GM12864 (cell line): ENCODE measurements around the gene CNTNAP2.

ENCODE experiments used
- DNase-seq: peaks from one replicate; pipeline ENCODE4 v3.0.0-alpha.2; 2011; ENCODE audit warnings: low read depth
- H3K4me3 ChIP-seq: 2 replicates; pipeline ENCODE4 v1.5.1; 2011; ENCODE audit warnings: mild to moderate bottlenecking, low read depth, low read length, control low read depth
- TF ChIP-seq, protein P1 (sequence below): IDR thresholded peaks from 2 replicates; pipeline ENCODE4 v1.5.1; 2011; ENCODE audit warnings: low read depth, mild to moderate bottlenecking, moderate library complexity, low read length, control low read depth, inconsistent platforms; ENCODE audit errors: missing control alignments

Gene CNTNAP2

DNA sequence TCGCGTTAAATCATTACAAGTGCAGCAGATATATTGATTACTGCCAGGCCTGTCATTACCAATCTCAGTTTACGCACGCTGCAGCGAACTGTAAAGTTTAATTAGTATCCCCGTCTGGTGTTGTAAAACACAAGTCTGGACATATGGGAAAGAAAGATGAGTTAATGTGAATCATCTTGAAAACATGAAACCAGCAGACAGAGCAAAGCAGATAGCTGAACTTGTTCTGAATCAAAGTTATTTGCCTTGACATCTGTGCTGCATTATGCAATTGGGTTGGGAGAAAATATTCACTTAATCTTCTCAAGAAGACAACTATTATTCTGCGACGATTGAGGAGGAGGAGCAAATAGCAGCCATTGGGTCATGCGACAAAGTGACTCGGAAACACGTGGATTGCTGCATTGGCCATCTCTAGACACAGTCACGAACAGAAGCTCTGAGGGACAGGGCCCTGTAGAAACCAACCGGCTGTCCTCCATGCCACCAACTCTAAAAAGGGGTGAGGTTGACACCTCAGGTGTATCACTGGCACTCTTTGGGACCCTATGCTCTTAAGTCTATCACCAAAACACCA is 2317.7 kb downstream of the CNTNAP2 start:
- DNase-seq = no peak
- no peak overlapping the region for H3K4me3 ChIP-seq
- TF ChIP-seq, protein P1, sequence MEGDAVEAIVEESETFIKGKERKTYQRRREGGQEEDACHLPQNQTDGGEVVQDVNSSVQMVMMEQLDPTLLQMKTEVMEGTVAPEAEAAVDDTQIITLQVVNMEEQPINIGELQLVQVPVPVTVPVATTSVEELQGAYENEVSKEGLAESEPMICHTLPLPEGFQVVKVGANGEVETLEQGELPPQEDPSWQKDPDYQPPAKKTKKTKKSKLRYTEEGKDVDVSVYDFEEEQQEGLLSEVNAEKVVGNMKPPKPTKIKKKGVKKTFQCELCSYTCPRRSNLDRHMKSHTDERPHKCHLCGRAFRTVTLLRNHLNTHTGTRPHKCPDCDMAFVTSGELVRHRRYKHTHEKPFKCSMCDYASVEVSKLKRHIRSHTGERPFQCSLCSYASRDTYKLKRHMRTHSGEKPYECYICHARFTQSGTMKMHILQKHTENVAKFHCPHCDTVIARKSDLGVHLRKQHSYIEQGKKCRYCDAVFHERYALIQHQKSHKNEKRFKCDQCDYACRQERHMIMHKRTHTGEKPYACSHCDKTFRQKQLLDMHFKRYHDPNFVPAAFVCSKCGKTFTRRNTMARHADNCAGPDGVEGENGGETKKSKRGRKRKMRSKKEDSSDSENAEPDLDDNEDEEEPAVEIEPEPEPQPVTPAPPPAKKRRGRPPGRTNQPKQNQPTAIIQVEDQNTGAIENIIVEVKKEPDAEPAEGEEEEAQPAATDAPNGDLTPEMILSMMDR = no peak

DNA sequence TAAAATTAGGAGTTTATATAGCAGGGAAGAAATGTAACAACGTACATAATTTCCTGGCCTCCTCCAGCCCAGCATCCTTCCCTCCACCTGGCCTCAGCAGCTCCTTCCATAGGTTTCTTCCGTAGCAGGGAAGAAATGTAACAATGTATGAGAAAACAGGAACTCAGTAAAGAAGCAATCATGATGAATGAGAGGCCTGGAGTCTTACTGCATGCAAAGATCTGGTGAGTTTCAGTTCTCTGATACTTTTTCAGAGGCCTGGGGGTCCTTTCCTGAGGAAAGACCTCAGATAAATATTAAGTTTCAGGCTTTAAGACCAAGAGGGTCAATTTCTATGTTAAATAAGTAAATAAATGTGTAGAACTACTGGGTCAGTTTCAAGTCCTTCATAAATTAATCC is 2318.3 kb downstream of the CNTNAP2 start:
- no peak for DNase-seq
- TF ChIP-seq, protein P1 = no peak
- no peak overlapping the region for H3K4me3 ChIP-seq

- TF ChIP-seq, protein P1 = no peak
- no peak for DNase-seq
Measured at GRCh38 chr7:148435715-148436114, 2319.1 kb downstream of the CNTNAP2 start.

GRCh38 chr7:148436135-148436534 is 2319.5 kb downstream of the CNTNAP2 start:
- TF ChIP-seq, protein P1 = no peak
- no peak for DNase-seq

More at GRCh38 chr7:148435715-148436114, 2319.1 kb downstream of the CNTNAP2 start:
- H3K4me3 ChIP-seq = no peak overlapping the region

GRCh38 chr7:148436571-148436970 is 2320.0 kb downstream of the CNTNAP2 start:
- DNase-seq = no peak

More at GRCh38 chr7:148436135-148436534, 2319.5 kb downstream of the CNTNAP2 start:
- H3K4me3 ChIP-seq = no peak overlapping the region

GRCh38 chr7:148437043-148437442 is 2320.4 kb downstream of the CNTNAP2 start:
- DNase-seq = no peak
- H3K4me3 ChIP-seq = no peak overlapping the region
- TF ChIP-seq, protein P1 = no peak

More at GRCh38 chr7:148436571-148436970, 2320.0 kb downstream of the CNTNAP2 start:
- H3K4me3 ChIP-seq = no peak overlapping the region
- TF ChIP-seq, protein P1 = no peak

GRCh38 chr7:148442141-148442655 is 2325.6 kb downstream of the CNTNAP2 start:
- H3K4me3 ChIP-seq = no peak overlapping the region
- no peak for DNase-seq
- TF ChIP-seq, protein P1 = no peak
